Body of pancreas (tissue), 4 donors: ENCODE measurements around the gene MTA1. TPM values are rescaled to one million over a fixed set of nuclear protein-coding genes. Genes with fewer than 3 reads are reported as not detected.

Experiments used
- ATAC-seq: fragments of 150-250 bp; one replicate; pipeline ENCODE4 v1.9.1; 2016
- DNase-seq, 4 donors: peaks; one replicate each; pipeline ENCODE4 v3.0.0-alpha.2; 2019
- H3K27ac ChIP-seq, 4 donors: fragments of 200-600 bp; sonication (generic); 1 replicate in 3 of 4; 2 replicates in 1 of 4; pipeline versions ENCODE4 v1.5.1 to v1.6.1; 2016 to 2019; ENCODE audit warnings: mild to moderate bottlenecking in 1 of 4, mixed read lengths in 1 of 4, moderate library complexity in 1 of 4
- H3K27me3 ChIP-seq, 2 donors: fragments of 200-600 bp; sonication (generic); one replicate each; pipeline ENCODE4 v1.6.0; 2016; ENCODE audit warnings: mild to moderate bottlenecking in 1 of 2
- H3K36me3 ChIP-seq, 2 donors: fragments of 200-600 bp; sonication (generic); replicated peaks in 1 of 2; 2 replicates each; pipeline ENCODE4 v1.5.1; 2016; ENCODE audit warnings: low read depth in 2 of 2; ENCODE audit not compliant: insufficient read depth in 1 of 2
- H3K4me1 ChIP-seq: fragments of 200-600 bp; sonication (generic); one replicate; pipeline ENCODE4 v1.6.0; 2016
- H3K4me3 ChIP-seq, 2 donors: fragments of 200-600 bp; sonication (generic); 1 replicate in 1 of 2; 2 replicates in 1 of 2; pipeline ENCODE4 v1.5.1; 2016 to 2019
- H3K9me3 ChIP-seq, 3 donors: fragments of 200-600 bp; sonication (generic); 1 replicate in 2 of 3; 2 replicates in 1 of 3; pipeline ENCODE4 v1.5.1; 2016
- CTCF ChIP-seq, 7 experiments: fragments of 450-650 bp in 4 of 7; fragments of 200-600 bp in 3 of 7; sonication (generic) in 3 of 7; IDR thresholded peaks; one replicate each; pipeline ENCODE4 v1.5.1; 2016 to 2019; ENCODE audit warnings: antibody characterized with exemption in 7 of 7
- POLR2A ChIP-seq, 3 donors: fragments of 450-650 bp; IDR thresholded peaks; one replicate each; pipeline ENCODE4 v1.6.1; 2016; ENCODE audit warnings: antibody characterized with exemption in 3 of 3, mild to moderate bottlenecking in 2 of 3
- WGBS, 2 donors: methylation state at CpG; one replicate each; pipeline ENCODE4 v1.1.5; 2017; 5-methylcytosine and 5-hydroxymethylcytosine counted together
- intact Hi-C: fragments of 100-400 bp; cut with DNase I; formaldehyde crosslinking; loops from one replicate; pipeline ENCODE4 v1.15.1; 2023
- total RNA-seq, 2 donors: library from RNA; depleted of rRNA; stranded (reverse); fragments of >200 nt; gene quantifications; one replicate each; pipeline ENCODE4 v1.1.0, GENCODE V29; 2016

Gene MTA1
- total RNA-seq, 2 donors from 2014 or later: 69.8 to 92.6 TPM

DNA sequence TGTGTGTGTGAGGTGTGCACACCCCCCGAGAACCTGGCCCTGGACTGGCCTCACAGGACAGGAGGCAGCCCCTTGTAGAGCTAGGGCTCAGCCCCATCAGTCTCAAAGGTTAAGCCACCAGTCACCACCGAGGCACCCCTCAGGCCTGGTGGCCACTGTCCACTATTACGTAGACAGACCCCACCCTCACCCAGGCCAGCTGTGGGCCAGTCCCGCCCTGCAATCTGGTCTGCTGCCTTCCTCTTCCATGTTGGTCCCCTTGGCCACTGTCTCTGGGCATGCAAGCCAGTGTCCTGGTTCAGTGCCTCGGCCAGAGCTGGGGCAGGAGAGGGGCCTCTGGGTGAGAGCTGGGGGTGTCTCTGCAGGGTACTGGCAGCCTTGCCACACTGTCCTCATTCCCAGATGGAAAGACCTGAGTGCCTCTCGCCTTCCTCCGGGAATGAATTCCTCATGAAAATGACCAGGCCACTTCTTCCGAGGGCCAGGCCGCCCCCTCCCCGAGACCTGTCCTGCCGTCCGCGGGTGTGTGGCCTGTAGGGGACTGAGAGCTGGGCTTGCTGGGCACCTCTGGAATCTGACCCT is 22.2 kb upstream of the MTA1 start:
- H3K9me3 ChIP-seq: no peaks in the 10 kb centered on the region
- intact Hi-C loops: no loop called here
- 69 to 78% methylated on average over 8 to 13 of the region's 13 CpGs for WGBS, 2 donors
- no peaks in the 10 kb centered on the region for H3K36me3 ChIP-seq
- peaks cover 24% of the 10 kb centered on the region for H3K4me1 ChIP-seq
- DNase-seq (no peak), ATAC-seq (peak; percentile 1)
- TF ChIP-seq CTCF (IDR thresholded peaks at IDR 0.05): no peak
- TF ChIP-seq POLR2A (IDR thresholded peaks at IDR 0.05): no peak
- H3K27ac ChIP-seq: peak overlapping the region in 3 of 4 donors; percentile 74 to 89 (median 81)
- peak overlapping the region; percentile 20 to 57 for H3K4me3 ChIP-seq
- no peaks in the 10 kb centered on the region for H3K27me3 ChIP-seq

DNA sequence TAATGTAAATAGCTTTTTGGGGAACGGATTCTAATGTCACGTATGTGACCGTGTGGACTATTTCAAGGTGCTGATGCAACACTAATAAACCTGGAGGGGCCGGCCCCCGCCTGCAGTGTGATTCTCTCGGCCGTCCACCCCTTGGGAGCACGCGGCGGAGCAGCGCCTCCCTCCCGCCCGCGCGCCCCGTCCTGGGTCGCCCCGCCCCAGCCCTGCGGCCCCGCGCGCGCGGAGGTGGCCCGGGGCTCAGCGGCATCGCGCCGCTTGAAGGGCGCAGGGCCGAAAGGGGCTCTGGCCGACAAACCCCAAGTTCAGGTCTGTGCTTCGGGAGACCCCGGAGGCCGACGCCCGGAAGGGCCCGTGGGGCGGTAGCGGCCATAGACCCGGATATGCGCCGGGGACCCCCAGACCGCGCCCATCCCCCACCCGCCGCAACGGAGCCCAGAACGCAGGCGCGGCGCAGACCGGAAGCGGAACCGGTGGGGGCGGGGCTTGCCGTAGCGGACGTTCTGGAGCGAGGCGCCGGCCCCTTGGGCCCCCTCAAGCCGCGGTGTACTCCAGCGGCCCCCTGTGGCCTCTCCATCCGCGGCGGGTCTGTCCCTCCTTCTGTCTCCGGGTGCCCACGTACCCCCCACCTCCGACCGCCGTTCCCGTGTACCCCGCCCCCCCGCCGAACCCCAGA is 21.4 kb upstream of the MTA1 start, which contains the start of gene TEX22:
TSS of gene TEX22 (plus strand) at position 495 of the 682 bp plus-strand sequence. CDS start 803 bp downstream, outside the sequence.
- intact Hi-C loops: no loop called here
- H3K27me3 ChIP-seq: no peaks in the 10 kb centered on the region
- no peaks in the 10 kb centered on the region for H3K36me3 ChIP-seq
- DNase-seq (peak; percentile 88 to 90 (median 88)), ATAC-seq (peak; percentile 88)
- WGBS, 2 donors: 1 to 3% methylated on average over 3 to 70 of the region's 77 CpGs
- peak within 1 kb of the TSS; percentile 20 to 57 for H3K4me3 ChIP-seq
- no peaks in the 10 kb centered on the region for H3K9me3 ChIP-seq
- peak within 1 kb of the TSS; percentile 42 to 89 (median 78) for H3K27ac ChIP-seq
- no peak for TF ChIP-seq CTCF (IDR thresholded peaks at IDR 0.05)
- peak; percentile 44 to 74 (median 63) for TF ChIP-seq POLR2A (IDR thresholded peaks at IDR 0.05)
- peaks cover 24% of the 10 kb centered on the region for H3K4me1 ChIP-seq

- 26 to 36% methylated on average over 16 to 40 of the region's 41 CpGs for WGBS, 2 donors
- peak; percentile 22 for ATAC-seq
- Histone ChIP-seq H3K27ac (peak overlapping the region; percentile 42 to 89 (median 78)), H3K36me3 (no peaks in the 10 kb centered on the region), H3K4me1 (peaks cover 24% of the 10 kb centered on the region), H3K27me3 (no peaks in the 10 kb centered on the region), H3K9me3 (no peaks in the 10 kb centered on the region), H3K4me3 (peak overlapping the region; percentile 20 to 57)
- TF ChIP-seq POLR2A (IDR thresholded peaks at IDR 0.05) (peak in 1 of 3 donors; percentile 6), CTCF (IDR thresholded peaks at IDR 0.05) (no peak)
- intact Hi-C loops: no loop called here
- DNase-seq: no peak
Measured at GRCh38 chr14:105398726-105399465, 20.7 kb upstream of the MTA1 start.

- H3K27ac ChIP-seq: no peak overlapping the region
- H3K4me1 ChIP-seq: peaks cover 24% of the 10 kb centered on the region
- no peaks in the 10 kb centered on the region for H3K27me3 ChIP-seq
- DNase-seq (no peak), ATAC-seq (no peak)
- no peaks in the 10 kb centered on the region for H3K9me3 ChIP-seq
- H3K36me3 ChIP-seq: no peaks in the 10 kb centered on the region
- no peak overlapping the region for H3K4me3 ChIP-seq
- intact Hi-C loops: no loop called here
- 88% methylated on average over 8 of the region's 8 CpGs; no CpG with 5 or more reads in 1 of the 2 donors for WGBS, 2 donors
- TF ChIP-seq CTCF (IDR thresholded peaks at IDR 0.05) (no peak), POLR2A (IDR thresholded peaks at IDR 0.05) (no peak)
Measured at GRCh38 chr14:105399466-105399775, 20.2 kb upstream of the MTA1 start.
